Transverse colon (tissue), 4 donors: ENCODE data around the gene OR2H1.

Source experiments
- EP300 ChIP-seq: sonication (generic); formaldehyde crosslinking; IDR thresholded peaks from one replicate; pipeline ENCODE4 v1.6.1; 2017; ENCODE audit warnings: antibody characterized with exemption, low read depth
- POLR2A ChIP-seq: fragments of 450-650 bp; IDR thresholded peaks from one replicate; pipeline ENCODE4 v1.6.1; 2016; ENCODE audit warnings: antibody characterized with exemption, mild to moderate bottlenecking, moderate library complexity
- POLR2AphosphoS5 ChIP-seq, 3 donors: sonication (generic); formaldehyde crosslinking; IDR thresholded peaks; one replicate each; pipeline ENCODE4 v1.6.1; 2016; ENCODE audit warnings: antibody characterized with exemption in 3 of 3
- TF ChIP-seq, protein P1 (sequence below), 5 experiments: fragments of 200-600 bp in 3 of 5; fragments of 450-650 bp in 2 of 5; sonication (generic) in 3 of 5; IDR thresholded peaks; 1 replicate in 2 of 5; 2 replicates in 3 of 5; pipeline ENCODE4 v1.5.1; 2016 to 2017; ENCODE audit warnings: antibody characterized with exemption in 5 of 5, inconsistent platforms in 3 of 5, mild to moderate bottlenecking in 2 of 5, moderate library complexity in 1 of 5

- TF ChIP-seq, protein P1, sequence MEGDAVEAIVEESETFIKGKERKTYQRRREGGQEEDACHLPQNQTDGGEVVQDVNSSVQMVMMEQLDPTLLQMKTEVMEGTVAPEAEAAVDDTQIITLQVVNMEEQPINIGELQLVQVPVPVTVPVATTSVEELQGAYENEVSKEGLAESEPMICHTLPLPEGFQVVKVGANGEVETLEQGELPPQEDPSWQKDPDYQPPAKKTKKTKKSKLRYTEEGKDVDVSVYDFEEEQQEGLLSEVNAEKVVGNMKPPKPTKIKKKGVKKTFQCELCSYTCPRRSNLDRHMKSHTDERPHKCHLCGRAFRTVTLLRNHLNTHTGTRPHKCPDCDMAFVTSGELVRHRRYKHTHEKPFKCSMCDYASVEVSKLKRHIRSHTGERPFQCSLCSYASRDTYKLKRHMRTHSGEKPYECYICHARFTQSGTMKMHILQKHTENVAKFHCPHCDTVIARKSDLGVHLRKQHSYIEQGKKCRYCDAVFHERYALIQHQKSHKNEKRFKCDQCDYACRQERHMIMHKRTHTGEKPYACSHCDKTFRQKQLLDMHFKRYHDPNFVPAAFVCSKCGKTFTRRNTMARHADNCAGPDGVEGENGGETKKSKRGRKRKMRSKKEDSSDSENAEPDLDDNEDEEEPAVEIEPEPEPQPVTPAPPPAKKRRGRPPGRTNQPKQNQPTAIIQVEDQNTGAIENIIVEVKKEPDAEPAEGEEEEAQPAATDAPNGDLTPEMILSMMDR (IDR thresholded peaks at IDR 0.05): no peak
- TF ChIP-seq POLR2A (no peak), EP300 (no peak), POLR2AphosphoS5 (IDR thresholded peaks at IDR 0.05) (no peak)
These were observed 38.6 kb downstream of the OR2H1 start for GRCh38 chr6:29495571-29495970.
